ENCODE results near the gene ARRB1. TPM values are rescaled to one million over a fixed set of nuclear protein-coding genes. Genes with fewer than 3 reads are reported as not detected.

ARRB1 gene
- total and polyA plus RNA-seq, 2 of the 13 experiments (the other 11 are each of a cell fraction or from before 2014, with no cell fraction given): 22.5 to 35.7 TPM

GRCh38 chr11:75214411-75214821 is 137.0 kb downstream of the ARRB1 start (continued):
- no peak for TF ChIP-seq AHDC1 (CRISPR knock-in tag; IDR thresholded peaks at IDR 0.05; ENCODE audit: borderline replicate concordance)
- TF ChIP-seq ZBTB21 (CRISPR knock-in tag; IDR thresholded peaks at IDR 0.05): peak; percentile 67; the same call in 1 of the 2 replicates
- peak; percentile 72 for TF ChIP-seq FOSL2 (CRISPR knock-in tag; IDR thresholded peaks at IDR 0.05)
- TF ChIP-seq KAT2B (IDR thresholded peaks at IDR 0.05; ENCODE audit: borderline replicate concordance, low read depth, low read length): no peak
- peak; percentile 38; the same call in 1 of the 2 replicates for TF ChIP-seq ZBTB33 (CRISPR knock-in tag; IDR thresholded peaks at IDR 0.05)
- no peak for TF ChIP-seq ZNF770 (CRISPR knock-in tag; IDR thresholded peaks at IDR 0.05)
- no peak for TF ChIP-seq PCBP2 (optimal IDR thresholded peaks at IDR 0.05; ENCODE audit: low read depth, low read length, poor library complexity, severe bottlenecking)
- TF ChIP-seq SPEN (CRISPR knock-in tag; IDR thresholded peaks at IDR 0.05; ENCODE audit: low read depth): peak; percentile 68; the same call in 1 of the 2 replicates
- no peak for TF ChIP-seq NFIB (CRISPR knock-in tag; IDR thresholded peaks at IDR 0.05; ENCODE audit: borderline replicate concordance)
- TF ChIP-seq MIER2 (CRISPR knock-in tag; IDR thresholded peaks at IDR 0.05): peak; percentile 100
- no peak for TF ChIP-seq JUND (CRISPR knock-in tag; IDR thresholded peaks at IDR 0.05)
- TF ChIP-seq NFKB2 (CRISPR knock-in tag; IDR thresholded peaks at IDR 0.05; ENCODE audit: borderline replicate concordance): peak; percentile 97
- TF ChIP-seq ZNF605 (CRISPR knock-in tag; IDR thresholded peaks at IDR 0.05): peak; percentile 96
- peak; percentile 84 for TF ChIP-seq ZKSCAN8 (CRISPR knock-in tag; IDR thresholded peaks at IDR 0.05; ENCODE audit: borderline replicate concordance)
- peak; percentile 77 for TF ChIP-seq BCL6 (CRISPR knock-in tag; IDR thresholded peaks at IDR 0.05)
- TF ChIP-seq GTF2F1 (IDR thresholded peaks at IDR 0.05; ENCODE audit: low read length): no peak
- TF ChIP-seq SP5 (CRISPR knock-in tag; IDR thresholded peaks at IDR 0.05; ENCODE audit: borderline replicate concordance, low read depth): peak; percentile 44; the same call in 1 of the 2 replicates
- TF ChIP-seq ONECUT2 (CRISPR knock-in tag; IDR thresholded peaks at IDR 0.05): peak; percentile 76
- TF ChIP-seq ZNF891 (CRISPR knock-in tag; IDR thresholded peaks at IDR 0.05): peak; percentile 95; the same call in 1 of the 2 replicates
- peak; percentile 73; the same call in 1 of the 2 replicates for TF ChIP-seq ZNF276 (CRISPR knock-in tag; IDR thresholded peaks at IDR 0.05; ENCODE audit: low read depth)
